SU-DHL-6 (cell line): ENCODE measurements around the gene C11orf65.

Experiments
- EZH2phosphoT487 ChIP-seq: fragments of 200-600 bp; sonication (generic), shearing (Covaris generic); conservative IDR thresholded peaks from 2 replicates; pipeline ENCODE4 v1.6.1; 2018; ENCODE audit warnings: mild to moderate bottlenecking, antibody characterized with exemption, low read length, moderate library complexity, mixed read lengths
- TF ChIP-seq, protein P1 (sequence below): fragments of 200-600 bp; sonication (generic); IDR thresholded peaks from one replicate; pipeline ENCODE4 v1.5.1; 2017; ENCODE audit warnings: antibody characterized with exemption, mild to moderate bottlenecking, low read length, moderate library complexity; ENCODE audit not compliant: insufficient read depth, poor library complexity, severe bottlenecking

DNA sequence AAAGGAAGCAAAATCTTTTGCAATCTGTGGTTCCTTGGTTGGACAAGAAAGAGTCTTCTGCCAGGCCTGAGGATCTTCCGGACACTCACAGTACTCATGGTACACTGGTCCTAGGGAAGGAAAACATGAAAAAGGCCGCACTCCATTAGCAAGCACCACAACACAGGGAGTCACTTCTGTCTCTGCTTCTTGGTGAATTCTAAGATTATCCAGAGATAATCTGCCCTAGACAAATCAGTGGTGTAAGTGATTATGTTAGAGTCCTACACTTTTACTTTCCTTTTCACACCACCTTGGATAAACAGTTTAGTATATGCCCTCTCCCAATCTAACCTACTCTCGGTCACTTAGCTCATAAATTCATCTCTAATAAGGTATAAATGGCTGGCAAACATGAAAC, 19.0 kb upstream of the C11orf65 start:
- TF ChIP-seq, protein P1, sequence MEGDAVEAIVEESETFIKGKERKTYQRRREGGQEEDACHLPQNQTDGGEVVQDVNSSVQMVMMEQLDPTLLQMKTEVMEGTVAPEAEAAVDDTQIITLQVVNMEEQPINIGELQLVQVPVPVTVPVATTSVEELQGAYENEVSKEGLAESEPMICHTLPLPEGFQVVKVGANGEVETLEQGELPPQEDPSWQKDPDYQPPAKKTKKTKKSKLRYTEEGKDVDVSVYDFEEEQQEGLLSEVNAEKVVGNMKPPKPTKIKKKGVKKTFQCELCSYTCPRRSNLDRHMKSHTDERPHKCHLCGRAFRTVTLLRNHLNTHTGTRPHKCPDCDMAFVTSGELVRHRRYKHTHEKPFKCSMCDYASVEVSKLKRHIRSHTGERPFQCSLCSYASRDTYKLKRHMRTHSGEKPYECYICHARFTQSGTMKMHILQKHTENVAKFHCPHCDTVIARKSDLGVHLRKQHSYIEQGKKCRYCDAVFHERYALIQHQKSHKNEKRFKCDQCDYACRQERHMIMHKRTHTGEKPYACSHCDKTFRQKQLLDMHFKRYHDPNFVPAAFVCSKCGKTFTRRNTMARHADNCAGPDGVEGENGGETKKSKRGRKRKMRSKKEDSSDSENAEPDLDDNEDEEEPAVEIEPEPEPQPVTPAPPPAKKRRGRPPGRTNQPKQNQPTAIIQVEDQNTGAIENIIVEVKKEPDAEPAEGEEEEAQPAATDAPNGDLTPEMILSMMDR: no peak
- TF ChIP-seq EZH2phosphoT487: no peak
